Stimulated activated CD8-positive, alpha-beta memory T cell treated with anti-CD3 and anti-CD28 coated beads, Interleukin-12 subunit alpha, Interleukin-12 subunit beta, amount 100 ng/mL, for 24 hours (primary cell): Measurements from ENCODE around the gene GLCE.

Experiments used
- DNase-seq: peaks from one replicate; pipeline ENCODE4 v3.0.0-alpha.2; 2020; ENCODE audit errors: extremely low read depth

Gene GLCE

DNA sequence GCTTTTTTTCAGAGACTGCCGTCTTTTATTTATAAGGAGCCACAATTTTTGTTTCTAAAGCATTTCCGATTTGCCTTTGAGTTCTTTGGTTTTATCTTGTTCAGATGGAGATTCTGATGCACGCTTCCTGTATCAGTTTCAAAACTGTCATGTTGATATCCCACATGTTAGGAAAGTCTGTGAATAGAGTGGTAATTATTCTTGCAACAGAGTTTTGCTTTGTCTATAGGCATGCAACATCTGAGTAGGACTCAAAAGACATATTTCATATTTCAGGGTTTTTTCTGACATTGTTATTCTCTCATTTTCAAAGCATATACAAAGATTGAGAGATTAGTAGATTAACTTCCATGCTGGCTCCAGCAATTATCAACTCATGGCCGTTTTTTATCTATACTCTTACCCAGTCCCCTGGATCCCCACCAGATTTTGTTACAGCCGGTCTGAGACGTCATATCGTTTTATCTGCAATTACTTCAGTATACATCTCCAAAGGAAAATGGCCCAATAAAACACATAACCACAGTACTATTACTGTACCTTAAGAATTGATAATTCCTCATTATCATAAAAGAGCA lies 160.6 kb downstream of the GLCE start:
- no peak for DNase-seq
